Hematopoietic multipotent progenitor cell treated with erythropoietin and hydrocortisone succinate and interleukin-3 and kit ligand, for 6 days (in vitro differentiated cells): Measurements from ENCODE around the gene INKA2.

Experiments
- DNase-seq: peaks from one replicate; pipeline ENCODE4 v3.0.0-alpha.2; 2015

INKA2 gene

DNA sequence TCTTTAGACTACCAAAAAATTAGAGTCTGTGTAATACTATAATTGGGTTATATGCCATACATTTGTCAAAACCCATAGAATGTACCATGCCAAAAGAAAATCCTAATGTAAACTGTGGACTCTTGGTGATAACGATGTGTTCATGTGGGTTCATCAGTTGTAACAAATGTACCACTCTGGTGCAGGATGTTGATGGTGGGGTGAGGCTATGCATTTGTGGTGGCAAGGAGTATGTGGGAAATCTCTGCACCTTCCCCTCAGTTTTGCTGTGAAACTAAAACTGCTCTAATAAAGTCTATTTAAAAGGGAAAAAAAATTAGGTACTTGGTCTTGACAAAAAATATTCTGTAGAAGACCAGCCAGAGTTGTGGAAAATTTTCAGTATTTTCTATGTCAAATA, 43.4 kb downstream of the INKA2 start:
- DNase-seq = no peak

DNA sequence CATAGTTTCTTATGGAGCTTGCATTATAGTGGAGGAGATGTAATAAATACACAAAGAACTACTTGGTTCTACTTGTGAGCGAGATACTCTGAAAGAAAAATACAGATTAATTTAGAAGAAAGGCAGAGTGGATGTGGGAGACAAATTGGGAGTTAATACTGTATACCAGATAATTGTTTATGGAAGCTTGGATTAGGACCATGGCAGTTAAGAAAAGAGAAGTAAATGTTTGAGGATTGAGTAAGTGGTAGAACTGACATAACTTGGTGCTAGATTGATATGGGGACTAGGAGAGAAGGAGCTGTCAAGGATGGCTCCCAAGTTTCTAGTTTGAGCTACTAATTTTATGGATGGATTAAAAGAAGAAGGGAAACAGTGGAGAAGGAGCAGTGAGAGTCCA, 47.3 kb downstream of the INKA2 start:
- DNase-seq = no peak

DNA sequence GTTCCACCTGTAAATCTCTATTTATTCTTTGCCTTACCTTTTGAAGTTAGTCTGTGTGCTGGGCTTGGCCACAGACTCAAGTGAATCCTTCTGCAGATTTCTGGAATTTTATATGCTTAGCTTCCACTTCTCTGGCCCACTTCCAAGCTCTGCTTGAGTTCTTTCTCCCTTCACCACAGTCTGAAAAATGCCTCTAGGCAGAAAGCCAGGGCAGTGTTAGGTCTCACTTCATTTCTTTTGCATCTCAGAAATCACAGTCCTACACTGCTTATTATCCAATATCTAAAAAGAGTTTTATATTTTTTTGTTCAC, 48.9 kb downstream of the INKA2 start:
- peak; percentile 32 for DNase-seq
